ENCODE measurements around the gene SRXN1. TPM values are rescaled to one million over a fixed set of nuclear protein-coding genes. Genes with fewer than 3 reads are reported as not detected.

SRXN1 gene
- total RNA-seq, 2 experiments from 2014 or later: 1.2 to 1.4 TPM

GRCh38 chr20:653590-654416 lies 803 bp upstream of the SRXN1 start:
- H3K4me3 Mint-ChIP-seq: peak overlapping the region; percentile 86
- peaks cover 34% of the 10 kb centered on the region for H3K4me1 Mint-ChIP-seq (ENCODE audit: low read depth)
- CTCF ChIA-PET: interaction anchor here (1.5 to 3.1 kb wide), 2 partner anchors 8 to 14 kb away, joined by 5 to 10 read pairs; no protein-coding TSS in a partner anchor
- Histone ChIP-seq H3K4me3 (ENCODE audit: low read length) (peak overlapping the region; percentile 62), H3K4me1 (ENCODE audit: insufficient read depth, low read length) (peaks cover 23% of the 10 kb centered on the region), H3K36me3 (ENCODE audit: insufficient read depth, low read length) (no peaks in the 10 kb centered on the region), H3K27me3 (ENCODE audit: control insufficient read depth in 1 of 2, insufficient read depth in 2 of 2, low read length in 2 of 2) (peaks cover 2 to 13% of the 10 kb centered on the region in 2 experiments), H3K9me3 (ENCODE audit: control insufficient read depth in 1 of 2, insufficient read depth in 1 of 2, low read length in 2 of 2) (no peaks in the 10 kb centered on the region), H3K27ac (ENCODE audit: low read depth in 1 of 2, low read length in 2 of 2) (no peak overlapping the region)
- peaks cover 29% of the 10 kb centered on the region for H3K27me3 Mint-ChIP-seq
- intact Hi-C loops (cut with DNase I, micrococcal nuclease): loop anchor here in 1 of 2 experiments (5.0 kb wide), 1 partner anchor 178 kb away; the partner anchor contains the start of gene FAM110A
- H3K27ac Mint-ChIP-seq: no peak overlapping the region
- TF ChIP-seq CTCF (IDR thresholded peaks at IDR 0.05): no peak
- POLR2A ChIA-PET: no interaction called here
- ATAC-seq (ENCODE audit: poor library complexity): no peak
- peaks cover 6% of the 10 kb centered on the region for H3K36me3 Mint-ChIP-seq (ENCODE audit: low read depth)
- no peak for DNase-seq
- H3K9me3 Mint-ChIP-seq: no peaks in the 10 kb centered on the region

- Mint-ChIP-seq H3K27ac (peak overlapping the region; percentile 4), H3K9me3 (no peaks in the 10 kb centered on the region), H3K4me3 (peak overlapping the region; percentile 84), H3K4me1 (ENCODE audit: low read depth) (peaks cover 34% of the 10 kb centered on the region), H3K27me3 (peaks cover 18% of the 10 kb centered on the region), H3K36me3 (ENCODE audit: low read depth) (peaks cover 12% of the 10 kb centered on the region)
- Histone ChIP-seq H3K9me3 (ENCODE audit: control insufficient read depth in 1 of 2, insufficient read depth in 1 of 2, low read length in 2 of 2) (peaks cover 0 to 3% of the 10 kb centered on the region in 2 experiments), H3K27me3 (ENCODE audit: control insufficient read depth in 1 of 2, insufficient read depth in 2 of 2, low read length in 2 of 2) (peaks cover 0 to 4% of the 10 kb centered on the region in 2 experiments), H3K27ac (ENCODE audit: low read depth in 1 of 2, low read length in 2 of 2) (peak overlapping the region in 1 of 2 donors; percentile 4), H3K4me1 (ENCODE audit: insufficient read depth, low read length) (peaks cover 23% of the 10 kb centered on the region), H3K36me3 (ENCODE audit: insufficient read depth, low read length) (peaks cover 11% of the 10 kb centered on the region), H3K4me3 (ENCODE audit: low read length) (peak overlapping the region; percentile 59)
- DNase-seq (peak in 1 of 14 experiments; percentile 8), ATAC-seq (ENCODE audit: poor library complexity) (peak; percentile 4)
- ChIA-PET POLR2A (no interaction called here), CTCF (interaction anchor here (1.0 to 1.5 kb wide), 3 partner anchors 9 to 22 kb away, joined by 3 to 5 read pairs (median 3); no protein-coding TSS in a partner anchor)
- TF ChIP-seq CTCF (IDR thresholded peaks at IDR 0.05): no peak
- intact Hi-C loops (cut with DNase I, micrococcal nuclease): loop anchor here in 1 of 2 experiments (5.0 kb wide), 1 partner anchor 180 kb away; the partner anchor contains the start of gene FAM110A
Measured at GRCh38 chr20:652615-653109, 338 bp downstream of the SRXN1 start.

GRCh38 chr20:651713-652614 lies 1.0 kb downstream of the SRXN1 start:
- H3K27ac ChIP-seq (ENCODE audit: low read depth in 1 of 2, low read length in 2 of 2): peak overlapping the region in 1 of 2 donors; percentile 4
- TF ChIP-seq CTCF (IDR thresholded peaks at IDR 0.05): no peak
- no peak for ATAC-seq (ENCODE audit: poor library complexity)
- DNase-seq: peak in 3 of 14 experiments; percentile 8 to 45 (median 17)
- peaks cover 0 to under 1% of the 10 kb centered on the region in 2 experiments for H3K27me3 ChIP-seq (ENCODE audit: control insufficient read depth in 1 of 2, insufficient read depth in 2 of 2, low read length in 2 of 2)
- H3K4me1 ChIP-seq (ENCODE audit: insufficient read depth, low read length): peaks cover 23% of the 10 kb centered on the region
- Mint-ChIP-seq H3K9me3 (no peaks in the 10 kb centered on the region), H3K27me3 (peaks cover 18% of the 10 kb centered on the region), H3K4me1 (ENCODE audit: low read depth) (peaks cover 34% of the 10 kb centered on the region), H3K36me3 (ENCODE audit: low read depth) (peaks cover 12% of the 10 kb centered on the region), H3K4me3 (peak overlapping the region; percentile 84), H3K27ac (peak overlapping the region; percentile 4)
- POLR2A ChIA-PET: interaction anchor here (0.6 kb wide), 1 partner anchor 280 kb away, joined by 3 read pairs; no protein-coding TSS in a partner anchor
- H3K4me3 ChIP-seq (ENCODE audit: low read length): peak overlapping the region; percentile 59
- intact Hi-C loops (cut with DNase I, micrococcal nuclease): loop anchor here in 1 of 2 experiments (5.0 kb wide), 1 partner anchor 180 kb away; the partner anchor contains the start of gene FAM110A
- peaks cover 13% of the 10 kb centered on the region for H3K36me3 ChIP-seq (ENCODE audit: insufficient read depth, low read length)
- peaks cover 0 to 3% of the 10 kb centered on the region in 2 experiments for H3K9me3 ChIP-seq (ENCODE audit: control insufficient read depth in 1 of 2, insufficient read depth in 1 of 2, low read length in 2 of 2)
- CTCF ChIA-PET: interaction anchor here (1.0 to 1.5 kb wide), 3 partner anchors 8 to 21 kb away, joined by 3 to 5 read pairs (median 3); no protein-coding TSS in a partner anchor

All from CD4-positive, alpha-beta T cell (primary cell).